NCI-H82 (cell line): Measurements from ENCODE around the gene SERPINA9.
"Not testable (repeated sequence)": the region's sequence is repeated elsewhere in the genome, so short reads cannot be mapped to it uniquely, and the experiment has no call there.

ENCODE experiments used
- DNase-seq: peaks from one replicate; lab custom pipeline; 2025; lab: John Stamatoyannopoulos, UW

Gene SERPINA9

GRCh38 chr14:94423453-94424056 lies 52.4 kb downstream of the SERPINA9 start:
- peak; percentile 69 for DNase-seq

GRCh38 chr14:94421316-94421715 lies 54.7 kb downstream of the SERPINA9 start:
- DNase-seq: no peak

DNA sequence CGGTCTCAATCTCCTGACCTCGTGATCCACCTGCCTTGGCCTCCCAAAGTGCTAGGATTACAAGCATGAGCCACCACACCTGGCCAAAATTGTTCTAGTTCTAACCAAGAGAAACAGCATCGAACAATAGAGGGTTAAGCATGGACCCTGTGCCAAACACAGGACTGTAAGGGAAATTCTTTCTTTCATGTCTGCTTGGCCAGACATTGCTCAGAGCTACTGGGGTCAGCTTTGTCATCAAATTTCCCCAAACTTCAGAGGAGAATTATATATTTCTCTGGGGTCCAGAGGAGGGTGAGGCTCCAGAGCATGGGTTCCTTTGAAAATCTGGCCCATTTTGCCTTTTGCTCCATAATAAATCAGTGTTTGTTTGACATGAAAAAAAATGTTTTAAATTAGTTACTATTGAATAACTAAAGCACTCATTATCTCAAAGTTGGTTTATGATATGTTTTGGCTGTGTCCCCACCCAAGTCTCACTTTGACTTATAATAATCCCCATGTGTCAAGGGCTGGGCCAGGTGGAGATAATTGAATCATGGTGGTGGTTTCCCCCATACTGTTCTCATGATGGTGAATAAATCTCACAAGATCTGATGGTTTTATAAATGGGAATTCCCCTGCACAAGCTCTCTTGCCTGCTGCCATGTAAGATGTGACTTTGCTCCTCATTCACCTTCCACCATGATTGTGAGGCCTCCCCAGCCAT lies 58.3 kb downstream of the SERPINA9 start:
- DNase-seq: not testable (repeated sequence)
